ENCODE results near the gene TEN1.

Gene TEN1

GRCh38 chr17:76018340-76018680 lies 39.3 kb downstream of the TEN1 start:
- H3K4me3 ChIP-seq (ENCODE audit: low read depth, low read length), result no peak overlapping the region
- TF ChIP-seq, protein P1, sequence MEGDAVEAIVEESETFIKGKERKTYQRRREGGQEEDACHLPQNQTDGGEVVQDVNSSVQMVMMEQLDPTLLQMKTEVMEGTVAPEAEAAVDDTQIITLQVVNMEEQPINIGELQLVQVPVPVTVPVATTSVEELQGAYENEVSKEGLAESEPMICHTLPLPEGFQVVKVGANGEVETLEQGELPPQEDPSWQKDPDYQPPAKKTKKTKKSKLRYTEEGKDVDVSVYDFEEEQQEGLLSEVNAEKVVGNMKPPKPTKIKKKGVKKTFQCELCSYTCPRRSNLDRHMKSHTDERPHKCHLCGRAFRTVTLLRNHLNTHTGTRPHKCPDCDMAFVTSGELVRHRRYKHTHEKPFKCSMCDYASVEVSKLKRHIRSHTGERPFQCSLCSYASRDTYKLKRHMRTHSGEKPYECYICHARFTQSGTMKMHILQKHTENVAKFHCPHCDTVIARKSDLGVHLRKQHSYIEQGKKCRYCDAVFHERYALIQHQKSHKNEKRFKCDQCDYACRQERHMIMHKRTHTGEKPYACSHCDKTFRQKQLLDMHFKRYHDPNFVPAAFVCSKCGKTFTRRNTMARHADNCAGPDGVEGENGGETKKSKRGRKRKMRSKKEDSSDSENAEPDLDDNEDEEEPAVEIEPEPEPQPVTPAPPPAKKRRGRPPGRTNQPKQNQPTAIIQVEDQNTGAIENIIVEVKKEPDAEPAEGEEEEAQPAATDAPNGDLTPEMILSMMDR (IDR thresholded peaks at IDR 0.05; ENCODE audit: control insufficient read depth, extremely low read depth, insufficient read depth), result no peak
- no peak for DNase-seq (ENCODE audit: low read depth)

DNA sequence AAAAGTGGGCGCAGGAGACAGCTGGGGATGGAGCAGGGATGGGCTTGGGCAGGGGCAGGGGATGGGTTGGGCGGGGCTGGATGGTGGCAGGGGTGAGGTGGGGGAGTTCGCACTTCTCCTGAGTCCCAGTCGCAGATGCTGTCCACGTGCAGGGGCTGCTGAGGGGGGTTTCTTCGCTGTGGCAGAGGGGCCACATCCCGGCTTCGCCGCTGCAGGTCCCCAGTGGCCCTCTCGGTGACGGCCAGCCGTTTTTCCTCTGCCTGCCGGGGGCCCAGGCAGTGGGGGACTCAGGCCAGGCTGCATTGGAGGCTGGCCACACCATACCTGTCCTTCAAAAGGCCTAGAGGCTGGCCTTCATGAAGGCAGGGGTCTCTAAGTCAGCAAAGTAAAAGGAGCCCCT lies 39.8 kb downstream of the TEN1 start:
- no peak for DNase-seq (ENCODE audit: low read depth)
- TF ChIP-seq, protein P1 (IDR thresholded peaks at IDR 0.05; ENCODE audit: control insufficient read depth, extremely low read depth, insufficient read depth), result no peak
- H3K4me3 ChIP-seq (ENCODE audit: low read depth, low read length), result no peak overlapping the region

- DNase-seq (ENCODE audit: low read depth), result no peak
- TF ChIP-seq, protein P1 (IDR thresholded peaks at IDR 0.05; ENCODE audit: control insufficient read depth, extremely low read depth, insufficient read depth), result no peak
- H3K4me3 ChIP-seq (ENCODE audit: low read depth, low read length), result no peak overlapping the region
Measured at GRCh38 chr17:76019833-76020467, 40.9 kb downstream of the TEN1 start.

- H3K4me3 ChIP-seq (ENCODE audit: low read depth, low read length), result no peak overlapping the region
- TF ChIP-seq, protein P1 (IDR thresholded peaks at IDR 0.05; ENCODE audit: control insufficient read depth, extremely low read depth, insufficient read depth), result no peak
- no peak for DNase-seq (ENCODE audit: low read depth)
Measured at GRCh38 chr17:76022285-76022684, 43.2 kb downstream of the TEN1 start.

- no peak for DNase-seq (ENCODE audit: low read depth)
- TF ChIP-seq, protein P1 (IDR thresholded peaks at IDR 0.05; ENCODE audit: control insufficient read depth, extremely low read depth, insufficient read depth), result no peak
- H3K4me3 ChIP-seq (ENCODE audit: low read depth, low read length), result no peak overlapping the region
Measured at GRCh38 chr17:76022973-76023899, 44.2 kb downstream of the TEN1 start.

DNA sequence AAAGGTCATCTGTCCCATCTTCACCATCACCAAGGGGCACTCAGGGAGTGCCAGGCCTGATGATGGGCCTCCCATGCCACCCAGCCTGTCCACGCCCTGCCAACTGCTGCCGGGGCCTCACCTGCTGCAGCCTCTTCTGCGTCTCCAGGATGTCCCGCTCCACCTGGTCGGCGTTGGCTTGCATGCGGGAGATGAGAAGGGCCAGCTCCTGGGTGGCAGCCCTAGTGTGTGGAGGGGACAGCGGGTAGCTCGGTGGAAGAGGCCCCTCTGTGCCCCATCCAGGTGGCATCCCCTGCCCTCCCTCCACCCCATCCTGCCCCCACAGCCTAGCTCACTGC lies 44.8 kb downstream of the TEN1 start:
- H3K4me3 ChIP-seq (ENCODE audit: low read depth, low read length), result no peak overlapping the region
- DNase-seq (ENCODE audit: low read depth), result no peak
- TF ChIP-seq, protein P1 (IDR thresholded peaks at IDR 0.05; ENCODE audit: control insufficient read depth, extremely low read depth, insufficient read depth), result no peak

All from LNCaP clone FGC (cell line).